ENCODE results near the gene C16orf95.
"Not testable (repeated sequence)": the region's sequence is repeated elsewhere in the genome, so short reads cannot be mapped to it uniquely, and the experiment has no call there.

Gene C16orf95

DNA sequence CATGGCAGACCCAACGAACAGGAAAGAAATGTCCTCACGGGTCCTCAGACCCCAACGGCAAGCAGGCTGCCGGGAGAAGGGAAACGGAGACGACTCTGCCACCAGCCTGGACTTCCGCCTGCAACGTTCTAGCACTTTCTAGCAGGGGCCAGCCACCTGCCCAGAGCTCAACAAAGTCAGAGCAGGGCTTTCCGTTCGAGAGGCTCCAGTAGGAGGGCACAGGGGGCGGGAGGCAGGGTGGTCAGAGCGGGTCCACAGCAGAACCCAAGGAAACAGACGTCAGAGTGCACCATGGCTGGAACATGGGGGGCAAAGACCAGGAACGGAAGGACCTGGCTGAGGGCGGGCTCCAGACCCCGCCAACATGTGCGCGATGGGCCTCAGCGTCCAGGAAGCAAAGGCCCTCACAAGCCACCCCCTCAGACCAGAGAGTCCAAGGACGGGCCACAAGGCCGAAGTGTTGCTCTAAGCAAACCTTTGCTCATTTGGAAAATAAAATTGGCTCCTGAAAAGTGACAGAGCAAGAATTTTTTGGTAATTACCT is 29.4 kb upstream of the C16orf95 start:
- no peak for DNase-seq (ENCODE audit: low read depth in 3 of 3)

DNA sequence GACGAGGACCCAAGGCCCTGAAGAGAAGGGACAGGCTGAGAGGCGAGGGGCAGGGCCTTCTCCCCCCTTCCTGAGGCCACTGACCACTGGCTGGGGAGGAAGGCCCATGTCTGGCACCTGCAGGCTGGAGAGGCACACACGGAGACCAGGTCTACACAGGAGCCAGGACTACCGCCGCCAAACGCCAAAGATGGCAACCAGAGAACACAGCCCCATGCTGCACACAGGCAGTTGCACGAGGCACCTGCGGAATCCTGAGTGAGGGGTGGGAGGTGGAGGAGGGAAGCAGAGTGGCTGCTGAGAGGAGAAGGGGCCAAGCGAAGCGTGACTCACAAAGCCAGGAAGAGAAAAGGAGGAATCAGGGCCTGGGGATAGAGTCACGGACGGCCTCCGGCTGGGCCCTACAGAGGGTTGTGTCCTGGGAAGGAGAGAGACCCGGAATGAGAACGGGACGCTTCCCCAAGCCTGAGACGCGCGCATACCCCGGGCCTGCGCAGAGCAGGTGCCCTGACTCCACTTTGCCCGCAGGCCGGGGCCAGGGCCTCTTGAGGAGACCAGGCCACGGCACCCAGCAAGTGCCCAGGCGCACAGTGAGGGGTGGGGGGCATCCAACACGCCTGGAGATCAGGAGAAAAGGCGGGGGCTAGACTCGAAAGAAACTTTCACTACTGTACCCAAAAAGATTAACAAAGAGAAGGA is 28.7 kb upstream of the C16orf95 start:
- no peak for DNase-seq (ENCODE audit: low read depth in 3 of 3)

DNA sequence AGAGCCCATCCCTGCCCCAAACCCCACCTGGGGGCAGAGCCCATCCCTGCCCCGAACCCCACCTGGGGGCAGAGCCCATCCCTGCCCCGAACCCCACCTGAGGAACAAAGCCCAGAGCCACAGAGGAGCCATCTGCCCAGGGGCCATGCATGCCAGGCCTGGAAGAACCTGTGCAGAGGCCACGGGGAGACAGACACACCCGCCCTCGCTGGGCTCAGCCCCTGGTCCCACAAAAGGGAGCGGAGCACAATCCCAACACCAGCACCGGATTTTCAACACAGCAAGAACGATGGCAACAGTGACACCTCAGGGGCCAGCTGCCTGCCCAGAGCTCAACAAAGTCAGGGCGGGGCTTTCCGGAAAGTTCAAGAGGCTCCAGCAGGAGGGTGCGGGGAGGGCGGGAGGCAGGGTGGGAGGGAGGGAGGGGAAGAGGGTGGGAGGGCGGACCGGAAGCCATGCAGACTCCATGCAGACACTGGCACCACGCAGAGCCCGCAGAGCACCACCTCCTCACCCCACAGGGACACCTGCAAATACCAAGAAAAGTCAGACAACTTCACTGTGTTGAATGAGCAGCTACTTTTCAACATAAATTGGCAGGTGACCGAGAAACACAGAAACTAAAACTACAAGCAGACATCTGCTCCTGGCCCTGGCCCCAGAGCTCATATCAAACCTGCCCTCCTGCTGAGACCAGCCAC is 27.9 kb upstream of the C16orf95 start:
- DNase-seq (ENCODE audit: low read depth in 3 of 3), result peak in 2 of 3 experiments; percentile 27 to 50

DNA sequence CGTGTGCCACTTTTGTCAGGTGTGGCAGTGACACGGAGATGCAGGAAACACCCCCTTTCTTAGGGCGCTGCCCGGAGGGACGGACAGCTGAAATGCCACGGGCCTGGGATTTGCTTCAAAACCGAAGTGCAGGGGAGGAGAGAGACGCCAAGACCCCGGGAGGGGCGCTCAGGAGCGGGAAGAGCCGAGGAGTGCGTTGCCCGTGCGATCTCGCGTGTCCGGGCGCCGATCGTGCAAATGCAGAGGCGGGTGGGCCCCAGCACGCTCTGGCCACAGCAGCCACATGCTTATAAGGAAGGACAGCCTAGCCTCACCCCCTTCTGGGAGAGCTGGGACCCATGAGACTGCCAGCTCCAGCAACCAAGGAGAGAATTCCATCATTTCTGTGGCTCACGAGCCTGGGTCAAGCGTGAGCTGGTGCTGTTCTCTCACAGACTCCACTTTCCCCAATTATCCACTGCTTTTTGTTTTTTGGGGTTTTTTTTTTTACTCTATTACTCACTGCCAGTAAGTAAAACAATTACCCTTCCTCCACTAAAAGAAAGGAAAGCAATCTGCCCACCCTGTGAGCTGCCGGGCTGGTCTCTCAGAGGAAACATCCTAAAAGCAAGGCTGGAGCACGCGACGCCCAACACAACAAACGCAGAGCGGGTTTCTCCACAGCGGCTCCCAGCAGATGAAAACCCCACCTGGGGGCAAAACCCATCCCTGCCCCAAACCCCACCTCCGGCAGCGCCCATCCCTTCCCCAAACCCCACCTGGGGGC is 27.2 kb upstream of the C16orf95 start:
- DNase-seq (ENCODE audit: low read depth in 3 of 3), result no peak

DNA sequence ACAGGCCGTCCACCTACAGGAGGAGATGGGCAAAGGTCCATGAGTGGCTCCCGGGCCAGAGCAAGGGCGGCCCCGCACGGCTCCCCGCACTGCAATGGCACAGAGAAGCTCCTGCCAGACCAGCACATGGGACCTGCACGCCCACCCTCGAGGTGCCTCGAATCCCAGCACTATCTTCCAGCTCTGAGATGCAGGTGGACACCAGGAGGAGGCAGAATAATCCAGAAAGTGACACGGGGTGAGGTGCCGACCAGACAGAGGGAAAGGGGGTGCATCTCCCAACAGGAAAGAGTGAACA is 26.5 kb upstream of the C16orf95 start:
- no peak for DNase-seq (ENCODE audit: low read depth in 3 of 3)

DNA sequence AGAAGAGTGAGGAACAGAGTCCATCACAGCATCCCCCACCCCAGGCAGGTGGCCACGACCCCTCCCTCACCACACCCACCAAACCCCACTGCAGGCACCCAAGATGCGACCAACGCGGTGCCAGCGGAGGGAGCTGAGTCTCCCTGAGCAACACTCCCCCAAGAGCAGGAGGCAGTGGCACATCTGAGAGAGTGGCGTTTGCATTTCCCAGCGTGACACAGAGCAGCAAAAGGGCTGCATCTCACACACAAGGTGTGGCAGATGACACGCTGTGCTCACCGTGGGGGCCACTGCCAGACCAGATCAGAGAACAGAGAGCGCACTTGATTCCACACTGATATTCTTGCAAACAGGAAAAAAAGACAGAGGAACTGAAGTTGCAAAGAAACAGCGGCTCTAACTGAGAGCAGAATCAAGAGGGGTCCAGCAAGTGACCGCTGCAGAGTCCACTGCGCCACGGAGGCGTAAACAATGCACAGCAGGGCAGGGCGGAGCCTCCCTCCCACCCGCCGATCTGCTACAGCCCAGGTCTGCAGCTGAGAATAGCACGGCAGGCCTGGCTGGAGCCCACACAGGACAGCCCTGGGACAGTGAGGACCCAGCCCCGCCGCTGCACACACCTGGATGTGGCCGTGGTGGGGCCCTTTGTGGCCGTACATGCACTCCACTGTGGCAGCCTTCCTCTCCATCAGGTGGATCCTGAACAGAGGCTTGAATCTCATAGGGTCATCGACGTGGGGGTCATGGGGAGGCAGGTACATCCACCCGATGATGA is 26.0 kb upstream of the C16orf95 start:
- DNase-seq (ENCODE audit: low read depth in 3 of 3), result no peak

DNA sequence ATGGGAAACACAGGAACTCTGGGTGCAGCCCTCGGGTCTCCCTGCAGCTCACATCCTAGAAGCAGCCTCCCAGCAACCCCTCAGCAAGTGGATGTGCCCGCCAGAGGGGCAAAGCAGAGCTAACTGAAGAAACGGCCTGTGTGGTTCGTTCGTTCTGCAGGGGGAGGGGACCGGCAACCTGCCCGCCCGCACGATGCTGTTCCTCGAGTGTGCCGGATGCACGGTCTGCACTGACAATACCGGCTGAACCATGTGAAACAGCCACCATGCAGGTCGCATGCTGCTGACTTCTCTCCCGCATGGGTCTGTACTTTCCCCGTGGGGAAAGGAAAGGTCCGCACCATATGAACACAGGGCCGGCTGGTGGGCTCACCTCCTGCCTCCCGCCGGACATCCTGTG is 25.3 kb upstream of the C16orf95 start:
- no peak for DNase-seq (ENCODE audit: low read depth in 3 of 3)

DNA sequence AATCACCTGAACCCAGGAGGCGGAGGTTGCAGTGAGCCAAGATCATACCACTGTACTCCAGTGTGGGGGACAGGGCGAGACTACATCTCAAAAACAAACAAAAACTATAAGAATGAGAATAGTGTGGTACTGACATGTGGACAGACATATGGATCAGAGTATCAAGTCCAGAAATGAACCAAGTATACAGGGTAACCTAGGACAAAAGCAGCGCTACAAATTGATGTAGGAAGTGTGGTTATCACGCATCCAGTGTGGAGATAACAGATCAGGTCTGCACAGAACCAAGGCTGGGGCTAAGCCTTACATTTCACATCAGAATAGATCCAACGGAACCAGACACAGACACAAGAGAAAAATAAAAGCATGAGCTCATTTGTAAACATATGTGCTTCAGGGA is 23.0 kb upstream of the C16orf95 start:
- DNase-seq (ENCODE audit: low read depth in 3 of 3), result no peak

DNA sequence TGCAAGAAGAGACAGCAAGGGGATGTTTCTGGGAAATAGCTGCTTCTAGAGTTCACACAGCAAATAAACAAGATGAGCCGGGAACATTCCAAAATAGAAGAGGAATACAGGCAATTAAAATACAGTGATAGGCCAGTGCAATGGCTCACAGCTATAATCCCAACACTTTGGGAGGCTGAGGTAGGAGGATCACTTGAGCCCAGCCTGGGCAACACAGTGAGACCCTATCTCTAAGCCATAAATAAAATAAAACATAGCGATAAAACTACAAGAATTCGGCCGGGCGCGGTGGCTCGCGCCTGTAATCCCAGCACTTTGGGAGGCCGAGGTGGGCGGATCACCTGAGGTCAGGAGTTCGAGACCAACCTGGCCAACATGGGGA is 22.5 kb upstream of the C16orf95 start:
- not testable (repeated sequence) for DNase-seq (ENCODE audit: low read depth in 3 of 3)

DNA sequence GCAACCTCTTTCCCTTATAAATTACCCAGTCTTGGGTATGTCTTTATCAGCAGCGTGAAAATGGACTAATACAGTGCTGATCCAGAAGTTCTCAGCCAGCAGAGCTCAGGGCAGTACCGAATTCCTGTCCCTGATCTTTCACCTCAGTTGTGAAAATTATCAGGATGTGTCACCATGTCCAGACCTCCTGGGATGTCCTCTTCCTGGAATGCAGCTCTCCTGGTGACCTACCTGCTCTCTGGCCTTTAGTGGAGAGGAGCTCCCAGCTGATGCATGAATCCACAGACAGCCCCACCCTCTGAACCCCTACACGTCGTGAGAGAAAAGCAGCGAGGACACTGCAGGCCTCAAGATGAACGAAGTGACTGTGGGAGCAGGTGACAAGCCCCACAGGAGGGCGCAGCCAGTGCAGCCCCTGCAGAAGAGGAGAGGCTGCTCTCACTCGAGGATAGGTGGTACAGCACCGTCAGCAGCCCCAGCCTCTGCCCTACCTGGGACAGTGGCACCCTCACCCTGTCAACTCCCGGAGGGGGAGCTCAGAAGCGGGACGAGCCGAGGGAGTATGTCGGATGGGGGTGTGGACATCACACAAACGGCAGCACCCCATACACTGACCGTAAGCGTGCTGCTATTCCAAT is 22.0 kb upstream of the C16orf95 start:
- DNase-seq (ENCODE audit: low read depth in 3 of 3), result no peak

DNA sequence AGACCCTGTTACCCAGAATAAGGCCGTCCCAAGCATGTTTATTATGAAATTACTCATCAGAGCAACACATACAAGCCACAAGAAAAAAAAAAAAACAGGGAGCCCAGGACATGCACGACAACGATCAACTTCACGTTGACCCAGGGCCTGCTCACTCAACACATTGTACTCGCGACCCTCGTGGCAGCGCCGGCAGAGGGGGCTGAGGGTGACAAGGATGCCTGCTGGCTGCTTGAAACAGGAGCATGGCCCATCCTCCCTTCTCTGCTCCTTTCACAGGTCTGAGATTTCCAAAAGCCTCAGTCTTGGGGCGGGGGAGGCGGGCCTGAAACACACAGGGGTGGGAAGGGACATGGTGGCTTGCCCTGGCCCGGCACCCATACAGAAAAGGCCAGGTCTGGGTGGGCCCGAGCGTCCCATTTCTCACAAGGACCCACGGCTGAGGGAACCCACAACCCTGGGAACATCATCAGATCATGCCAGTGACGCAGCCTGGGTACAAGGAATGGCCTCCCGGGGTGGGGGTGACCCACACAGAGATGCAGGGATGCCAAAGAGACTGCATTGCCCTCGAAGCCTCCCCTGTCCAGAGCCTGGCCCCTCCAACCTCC is 21.1 kb upstream of the C16orf95 start:
- DNase-seq (ENCODE audit: low read depth in 3 of 3), result no peak

DNA sequence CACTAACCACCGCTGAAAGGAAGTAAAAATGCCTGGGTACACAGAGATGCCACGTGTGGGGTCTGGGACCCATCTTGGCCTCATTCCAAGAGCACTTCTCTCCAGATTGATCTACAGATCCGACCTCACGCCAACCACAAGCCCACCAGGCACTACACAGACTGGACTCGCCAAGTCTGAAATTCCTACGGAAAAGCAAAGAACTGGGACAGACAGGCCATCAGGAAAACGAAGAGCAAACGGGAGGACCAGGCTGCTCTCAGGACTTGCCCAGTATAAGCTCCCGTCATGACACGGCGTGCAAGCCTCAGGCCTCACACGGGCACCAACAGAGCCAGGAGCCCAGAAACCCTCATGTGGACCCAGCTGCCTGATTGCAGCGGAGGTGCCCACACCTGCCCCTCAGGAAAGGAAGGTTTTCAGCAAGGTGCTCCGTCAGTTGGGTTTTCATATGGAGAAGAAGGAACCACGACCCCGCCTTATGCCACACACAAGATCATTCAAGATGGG is 20.1 kb upstream of the C16orf95 start:
- DNase-seq (ENCODE audit: low read depth in 3 of 3), result no peak

DNA sequence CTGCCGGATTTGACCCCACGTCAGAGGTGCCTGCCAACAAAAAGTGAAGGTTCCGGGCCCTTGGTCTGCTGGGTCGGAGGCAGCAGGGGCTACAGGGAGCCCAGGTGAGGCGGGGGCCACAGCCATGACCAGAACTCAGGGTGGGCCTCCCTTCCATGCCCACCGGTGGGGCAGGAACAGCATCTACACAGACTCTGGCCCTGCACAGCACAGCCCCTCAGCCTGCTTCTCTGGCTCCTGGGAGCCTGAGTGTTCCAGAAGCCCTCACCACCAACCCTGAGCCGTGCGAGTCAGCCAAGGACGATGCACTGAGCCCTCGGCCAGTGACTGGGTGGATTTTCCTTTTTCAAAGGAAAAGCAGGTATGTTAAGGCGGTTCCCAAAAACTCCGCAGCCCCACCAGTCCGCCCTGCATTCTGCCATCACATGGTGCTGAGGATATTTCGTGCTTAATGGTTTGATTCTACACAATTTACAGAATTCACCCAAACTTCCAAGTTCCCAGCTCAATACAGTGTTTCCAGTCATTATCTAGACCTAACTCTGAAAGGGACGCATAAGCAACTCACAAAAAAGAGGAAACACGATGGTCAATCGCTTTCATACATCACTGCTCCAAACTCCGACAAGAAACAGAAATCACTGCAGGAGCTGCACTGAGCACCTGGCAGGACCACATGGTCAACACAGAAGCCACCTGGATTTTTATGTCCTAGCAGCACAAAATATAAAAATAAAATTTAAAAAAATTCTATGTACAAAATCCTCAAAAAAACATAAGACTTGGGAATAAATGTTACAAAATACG is 19.4 kb upstream of the C16orf95 start:
- no peak for DNase-seq (ENCODE audit: low read depth in 3 of 3)

DNA sequence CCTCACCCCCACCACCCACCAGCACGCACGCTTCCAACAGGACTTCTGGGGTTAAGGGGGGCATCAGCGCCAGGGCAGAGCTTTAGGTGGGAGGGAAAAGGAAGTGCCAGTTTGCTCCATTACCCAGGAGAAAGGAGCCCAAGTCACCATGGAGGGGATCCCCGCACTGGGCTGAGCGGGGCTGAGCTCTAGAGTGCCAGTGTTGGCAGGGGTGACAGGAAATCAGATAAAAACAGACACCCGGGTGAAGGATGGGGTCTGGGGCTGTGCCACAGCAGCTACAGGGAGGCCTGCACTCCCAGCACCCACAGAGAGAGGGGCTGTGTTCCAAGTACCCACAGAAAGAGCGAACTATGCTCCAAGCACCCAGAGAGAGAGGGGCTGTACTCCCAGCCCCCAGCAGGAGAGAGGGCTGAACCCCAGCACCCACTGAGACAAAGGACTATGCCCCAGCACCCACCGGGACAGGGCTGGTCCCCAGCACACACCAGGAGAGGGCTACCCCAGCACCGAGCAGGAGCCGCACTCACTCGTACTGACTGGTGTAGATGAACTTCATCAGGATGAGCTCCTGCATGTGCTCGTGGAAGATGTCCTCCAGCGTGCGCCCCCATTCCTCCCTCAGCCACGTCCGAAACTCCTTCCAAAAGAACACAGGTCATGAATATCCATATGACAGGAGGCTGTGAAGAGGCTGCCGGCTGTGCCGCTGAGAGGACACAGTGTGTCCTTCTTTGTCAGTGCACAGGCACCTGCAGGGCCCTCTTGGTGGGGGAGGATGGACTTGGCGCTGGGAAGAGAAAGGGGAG is 18.6 kb upstream of the C16orf95 start:
- DNase-seq (ENCODE audit: low read depth in 3 of 3), result no peak

DNA sequence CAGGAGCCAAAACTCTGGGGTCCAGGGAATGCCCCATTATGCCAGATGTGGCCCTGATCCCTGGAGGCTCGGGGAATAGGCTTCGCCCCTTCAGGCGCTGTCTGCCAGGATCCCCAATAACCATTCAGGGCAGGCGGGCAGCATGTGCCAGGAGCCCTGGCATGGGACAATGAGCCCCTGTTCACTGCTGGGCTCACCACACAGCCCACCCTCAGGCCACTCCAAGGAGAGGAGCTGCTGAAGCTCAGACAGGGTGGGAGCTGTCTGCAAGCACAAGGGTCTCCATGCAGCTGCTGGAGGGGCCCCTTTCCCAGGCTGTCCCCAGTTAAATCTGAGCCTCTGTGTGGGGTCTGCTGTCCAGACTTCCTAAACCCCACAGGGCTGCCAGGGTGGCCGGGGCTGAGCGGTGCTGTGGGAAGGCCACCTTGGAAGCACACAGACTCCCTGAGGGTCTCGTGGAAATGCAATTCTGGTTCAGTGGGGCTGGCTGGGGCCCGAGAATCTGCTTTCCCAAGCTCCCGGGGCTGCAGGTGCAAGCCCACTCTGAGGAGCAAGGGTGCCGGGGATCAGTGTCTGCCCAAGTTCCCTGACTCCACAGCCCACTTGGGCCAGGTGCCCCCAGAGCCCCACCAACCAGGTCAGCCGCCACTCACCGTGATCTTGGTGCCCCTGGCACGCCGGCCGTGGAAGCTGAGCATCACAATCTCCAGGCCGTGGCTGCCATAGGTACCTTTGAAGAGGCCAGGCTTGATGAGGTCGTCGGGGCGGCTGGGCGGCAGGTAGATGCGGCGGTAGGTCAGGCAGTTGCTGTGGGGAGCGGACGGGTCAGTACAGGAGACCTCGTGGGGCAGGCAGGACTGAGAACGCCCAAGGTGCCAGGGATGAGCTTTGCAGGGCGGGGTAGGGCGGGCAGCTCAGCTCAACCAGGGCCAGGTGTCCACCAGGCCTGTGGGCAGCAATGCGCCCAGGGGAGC is 17.7 kb upstream of the C16orf95 start:
- no peak for DNase-seq (ENCODE audit: low read depth in 3 of 3)

DNA sequence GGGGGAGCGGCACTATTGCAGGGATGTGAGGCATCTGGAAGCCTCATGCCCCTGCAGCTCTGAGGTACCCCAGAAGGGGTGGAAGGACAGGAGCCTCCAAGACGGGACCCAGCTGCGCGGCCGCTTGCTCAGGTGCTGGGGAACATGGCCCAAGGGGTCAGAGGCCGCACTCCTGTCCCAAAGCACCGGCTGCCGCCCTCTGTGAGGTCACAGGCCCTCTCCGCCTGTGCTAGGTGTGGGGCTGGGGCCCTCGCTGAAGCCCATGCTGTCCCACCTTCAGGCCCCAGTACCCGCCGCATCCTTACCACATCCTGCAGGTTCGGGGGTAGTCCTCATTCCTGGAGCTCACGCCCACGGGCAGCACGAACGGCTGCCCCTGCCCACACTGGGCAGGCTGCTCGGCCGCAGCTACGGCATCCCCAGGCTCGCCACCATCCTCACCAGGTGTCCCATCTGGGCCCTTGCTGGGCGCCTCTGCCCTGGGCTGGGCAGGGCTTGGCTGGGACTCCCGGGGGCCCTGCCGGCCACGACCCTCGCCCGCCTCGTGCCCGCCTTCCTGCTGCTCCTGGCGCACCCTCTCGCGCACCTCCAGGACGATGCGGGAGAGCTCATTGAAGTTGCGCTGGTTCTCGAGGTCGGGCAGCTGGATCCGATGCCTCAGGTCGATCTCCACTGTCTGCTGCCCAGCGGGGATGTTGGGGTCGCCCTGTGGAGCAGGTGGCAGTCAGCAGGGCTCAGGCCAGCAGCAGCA is 16.6 kb upstream of the C16orf95 start:
- DNase-seq (ENCODE audit: low read depth in 3 of 3), result no peak

DNA sequence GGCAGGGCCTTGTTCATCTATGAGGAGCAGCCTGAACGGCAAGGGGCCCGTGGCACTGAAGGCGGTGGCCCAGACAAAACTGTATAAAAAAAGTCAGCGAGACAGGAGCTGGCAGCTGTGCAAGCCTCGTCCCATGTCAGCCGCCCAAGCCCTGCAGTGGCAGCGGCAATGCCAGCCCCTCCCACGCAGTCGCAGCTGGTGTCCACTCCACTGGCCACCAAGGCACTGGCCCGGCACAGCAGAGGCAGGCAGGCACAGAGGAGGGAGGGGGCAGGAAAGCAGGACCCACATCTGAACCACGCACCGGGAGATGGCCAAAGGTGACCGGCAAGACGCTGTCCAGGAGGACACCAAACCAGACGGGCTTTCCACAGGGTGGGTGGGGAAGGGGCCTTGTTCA is 15.9 kb upstream of the C16orf95 start:
- no peak for DNase-seq (ENCODE audit: low read depth in 3 of 3)
